COLO829 (cell line): ENCODE data around the gene TNMD.

ENCODE experiments used
- DNase-seq: peaks from one replicate; pipeline ENCODE4 v3.0.0; 2012; ENCODE audit warnings: low spot score

The TNMD gene

GRCh38 chrX:100643956-100644860 is 59.5 kb downstream of the TNMD start, which contains the start of gene SRPX2:
Gene SRPX2, plus strand, starts transcription at chrX:100644199. Its CDS starts 2,124 bp downstream, at chrX:100646323.
- peak; percentile 66 for DNase-seq

GRCh38 chrX:100645106-100645505 is 60.4 kb downstream of the TNMD start:
- no peak for DNase-seq

GRCh38 chrX:100647095-100647494 is 62.4 kb downstream of the TNMD start:
- DNase-seq, result no peak

DNA sequence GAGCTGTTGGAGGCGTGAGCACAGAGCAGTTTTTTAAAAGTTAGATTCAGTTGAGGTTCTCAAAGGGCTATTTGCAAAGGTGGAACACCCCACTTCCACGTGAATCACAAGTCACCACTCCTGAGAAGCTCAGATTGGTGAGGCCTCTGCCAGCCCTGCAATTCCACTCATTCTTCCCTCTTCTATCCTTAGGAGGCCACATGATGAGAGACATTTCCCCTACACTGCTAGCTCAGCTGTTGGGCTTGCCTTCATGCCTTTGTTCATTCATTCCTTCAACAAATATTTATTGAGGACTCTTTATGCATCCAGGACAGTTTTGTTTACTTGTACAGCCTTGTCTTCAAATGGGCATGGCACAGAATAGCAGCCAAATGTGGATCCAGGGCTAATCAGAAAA is 63.0 kb downstream of the TNMD start:
- DNase-seq, result no peak

DNA sequence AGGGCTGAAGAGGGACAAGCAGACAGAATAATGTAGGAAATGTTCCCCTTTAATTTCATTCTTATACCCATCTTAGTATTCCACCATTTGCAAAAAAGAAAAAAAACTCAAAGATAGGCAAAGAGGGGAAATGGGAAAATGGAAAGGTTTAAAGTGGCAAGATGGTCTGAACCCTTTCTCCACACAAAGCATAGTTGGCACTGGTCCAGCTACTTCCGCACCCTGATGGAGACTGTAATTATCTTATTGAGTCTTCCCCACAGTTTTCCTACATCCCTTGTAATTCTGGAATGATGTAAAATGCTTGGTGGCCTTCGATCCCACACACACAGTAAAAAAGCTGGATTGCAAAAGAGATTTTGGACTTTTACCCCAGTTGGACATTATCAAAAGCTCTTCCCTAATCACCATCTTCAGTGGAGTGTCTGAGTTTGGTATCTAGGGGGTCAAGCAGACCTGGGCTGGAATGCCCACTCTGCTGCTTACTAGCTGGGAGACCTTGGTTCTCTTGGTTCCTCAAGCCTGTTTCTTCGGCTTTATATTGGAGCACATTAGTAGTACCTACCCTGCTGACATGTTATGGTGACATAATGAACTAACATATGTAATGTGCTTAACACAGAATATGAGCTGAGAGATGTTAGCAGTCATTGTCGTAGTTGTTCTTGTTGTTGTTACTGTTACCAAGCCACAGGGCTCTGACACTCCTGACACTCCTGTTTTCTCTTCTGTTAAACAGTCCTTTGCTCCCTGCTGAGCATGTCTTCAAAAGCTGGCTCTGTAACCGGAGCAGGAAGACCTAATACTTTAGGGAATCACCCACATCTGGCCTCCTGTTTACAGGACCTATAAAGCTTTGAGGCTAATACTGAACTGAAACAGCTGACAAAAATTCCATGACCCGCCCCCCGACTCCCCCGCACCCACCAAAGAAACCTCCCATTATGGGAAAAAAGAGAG is 64.0 kb downstream of the TNMD start:
- no peak for DNase-seq
